ENCODE measurements around the gene GNAI3. TPM values are rescaled to one million over a fixed set of nuclear protein-coding genes. Genes with fewer than 3 reads are reported as not detected.

GNAI3 gene
- total RNA-seq, 1 experiment from 2014 or later, result 6.8 TPM

GRCh38 chr1:109609881-109610280 lies 61.5 kb downstream of the GNAI3 start:
- no peak for TF ChIP-seq EZH2phosphoT487 (IDR thresholded peaks at IDR 0.05; ENCODE audit: borderline replicate concordance, low read length)
- TF ChIP-seq EZH2 (IDR thresholded peaks at IDR 0.05; ENCODE audit: low read length, unreplicated experiment), result no peak
- no peak for TF ChIP-seq CTCF (conservative IDR thresholded peaks at IDR 0.05; ENCODE audit: low read depth, low read length)
- Histone ChIP-seq H3K4me3 (ENCODE audit: low read length) (no peak overlapping the region), H3K4me2 (ENCODE audit: low read length) (no peak overlapping the region), H3K27me3 (ENCODE audit: low read length) (no peaks in the 10 kb centered on the region), H3K4me1 (ENCODE audit: insufficient read depth, low read length) (no peaks in the 10 kb centered on the region), H3K9me2 (replicated peaks; ENCODE audit: low read length) (no peaks in the 10 kb centered on the region), H4K20me1 (ENCODE audit: low read length) (no peaks in the 10 kb centered on the region), H3K9me3 (ENCODE audit: low read length) (no peaks in the 10 kb centered on the region), H2AFZ (ENCODE audit: low read length) (no peak overlapping the region), H3K27ac (ENCODE audit: low read length) (no peak overlapping the region), H3K36me3 (ENCODE audit: low read depth, low read length) (no peaks in the 10 kb centered on the region), H3K79me2 (ENCODE audit: low read length) (no peaks in the 10 kb centered on the region), H3F3A (ENCODE audit: low read length, unreplicated experiment) (no peaks in the 10 kb centered on the region), H3K9ac (ENCODE audit: low read length) (no peak overlapping the region)
- ChIA-PET POLR2A (ENCODE audit: unreplicated experiment) (no interaction called here), CTCF (no interaction called here)
- intact Hi-C loops (cut with micrococcal nuclease), result no loop called here
- no TSS peak for BruUV-seq (replicated peaks)
- DNase-seq (no peak), ATAC-seq (no peak)

- no peak overlapping the region for H2AFZ ChIP-seq (ENCODE audit: low read length)
- H3K36me3 ChIP-seq (ENCODE audit: low read depth, low read length), result no peaks in the 10 kb centered on the region
- no peaks in the 10 kb centered on the region for H3K9me2 ChIP-seq (replicated peaks; ENCODE audit: low read length)
- no peak for DNase-seq
- no peak overlapping the region for H3K9ac ChIP-seq (ENCODE audit: low read length)
- no peak for ATAC-seq
- H3K27me3 ChIP-seq (ENCODE audit: low read length), result no peaks in the 10 kb centered on the region
- ChIA-PET POLR2A (ENCODE audit: unreplicated experiment) (no interaction called here), CTCF (no interaction called here)
- TF ChIP-seq EZH2 (IDR thresholded peaks at IDR 0.05; ENCODE audit: low read length, unreplicated experiment) (no peak), EZH2phosphoT487 (IDR thresholded peaks at IDR 0.05; ENCODE audit: borderline replicate concordance, low read length) (no peak), CTCF (conservative IDR thresholded peaks at IDR 0.05; ENCODE audit: low read depth, low read length) (no peak)
- intact Hi-C loops (cut with micrococcal nuclease), result no loop called here
- H3K27ac ChIP-seq (ENCODE audit: low read length), result no peak overlapping the region
- no TSS peak for BruUV-seq (replicated peaks)
- H3K4me2 ChIP-seq (ENCODE audit: low read length), result no peak overlapping the region
- H3K79me2 ChIP-seq (ENCODE audit: low read length), result no peaks in the 10 kb centered on the region
- H3K4me1 ChIP-seq (ENCODE audit: insufficient read depth, low read length), result no peaks in the 10 kb centered on the region
- H4K20me1 ChIP-seq (ENCODE audit: low read length), result no peaks in the 10 kb centered on the region
- H3K9me3 ChIP-seq (ENCODE audit: low read length), result no peaks in the 10 kb centered on the region
- H3K4me3 ChIP-seq (ENCODE audit: low read length), result no peak overlapping the region
- no peaks in the 10 kb centered on the region for H3F3A ChIP-seq (ENCODE audit: low read length, unreplicated experiment)
These were observed 62.3 kb downstream of the GNAI3 start for GRCh38 chr1:109610609-109611307.

- no TSS peak for BruUV-seq (replicated peaks)
- CTCF ChIA-PET, result no interaction called here
These were observed 63.0 kb downstream of the GNAI3 start for GRCh38 chr1:109611308-109611990.

More at GRCh38 chr1:109611308-109611990, 63.0 kb downstream of the GNAI3 start:
- Histone ChIP-seq H3K9ac (ENCODE audit: low read length) (no peak overlapping the region), H3K4me3 (ENCODE audit: low read length) (no peak overlapping the region), H3K27me3 (ENCODE audit: low read length) (no peaks in the 10 kb centered on the region), H4K20me1 (ENCODE audit: low read length) (no peaks in the 10 kb centered on the region), H3K36me3 (ENCODE audit: low read depth, low read length) (no peaks in the 10 kb centered on the region), H3K9me3 (ENCODE audit: low read length) (no peaks in the 10 kb centered on the region), H2AFZ (ENCODE audit: low read length) (no peak overlapping the region), H3F3A (ENCODE audit: low read length, unreplicated experiment) (no peaks in the 10 kb centered on the region), H3K79me2 (ENCODE audit: low read length) (no peaks in the 10 kb centered on the region), H3K9me2 (replicated peaks; ENCODE audit: low read length) (no peaks in the 10 kb centered on the region), H3K4me1 (ENCODE audit: insufficient read depth, low read length) (no peaks in the 10 kb centered on the region), H3K4me2 (ENCODE audit: low read length) (no peak overlapping the region), H3K27ac (ENCODE audit: low read length) (no peak overlapping the region)
- ATAC-seq, result no peak
- POLR2A ChIA-PET (ENCODE audit: unreplicated experiment), result no interaction called here
- intact Hi-C loops (cut with micrococcal nuclease), result no loop called here
- TF ChIP-seq EZH2phosphoT487 (IDR thresholded peaks at IDR 0.05; ENCODE audit: borderline replicate concordance, low read length) (no peak), EZH2 (IDR thresholded peaks at IDR 0.05; ENCODE audit: low read length, unreplicated experiment) (no peak), CTCF (conservative IDR thresholded peaks at IDR 0.05; ENCODE audit: low read depth, low read length) (no peak)
- DNase-seq, result no peak

Measured in PC-3 (cell line).